Activated naive CD4-positive, alpha-beta T cell treated with anti-CD3 and anti-CD28 coated beads, Interleukin-2, amount 50 U/mL, for 16 hours (primary cell): Measurements from ENCODE around the gene FAM98A.

Source experiments
- DNase-seq: peaks from one replicate; pipeline ENCODE4 v3.0.0-alpha.2; 2020

FAM98A gene

GRCh38 chr2:33595385-33595784, 3.7 kb downstream of the FAM98A start:
- DNase-seq = no peak

- DNase-seq = no peak
Observed at GRCh38 chr2:33589444-33589843, 9.7 kb downstream of the FAM98A start.

GRCh38 chr2:33588232-33588631, 10.9 kb downstream of the FAM98A start:
- no peak for DNase-seq

GRCh38 chr2:33586766-33587165, 12.3 kb downstream of the FAM98A start:
- DNase-seq = no peak

GRCh38 chr2:33583194-33583938, 15.7 kb downstream of the FAM98A start:
- DNase-seq = no peak

GRCh38 chr2:33581872-33582271, 17.2 kb downstream of the FAM98A start:
- no peak for DNase-seq

- no peak for DNase-seq
Observed at GRCh38 chr2:33579227-33579626, 19.9 kb downstream of the FAM98A start.

GRCh38 chr2:33577668-33578067, 21.4 kb downstream of the FAM98A start:
- no peak for DNase-seq

- no peak for DNase-seq
Observed at GRCh38 chr2:33577084-33577483, 22.0 kb downstream of the FAM98A start.

- DNase-seq = no peak
Observed at GRCh38 chr2:33573657-33574056, 25.4 kb downstream of the FAM98A start.

- DNase-seq = no peak
Observed at GRCh38 chr2:33570681-33571080, 28.4 kb downstream of the FAM98A start.

GRCh38 chr2:33561872-33562271, 37.2 kb downstream of the FAM98A start:
- DNase-seq = no peak

- no peak for DNase-seq
Observed at GRCh38 chr2:33560017-33560416, 39.1 kb downstream of the FAM98A start.

- no peak for DNase-seq
Observed at GRCh38 chr2:33559328-33559727, 39.8 kb downstream of the FAM98A start.

- DNase-seq = no peak
Observed at GRCh38 chr2:33555681-33556080, 43.4 kb downstream of the FAM98A start.

GRCh38 chr2:33552758-33553461, 46.2 kb downstream of the FAM98A start:
- DNase-seq = no peak

- no peak for DNase-seq
Observed at GRCh38 chr2:33550206-33550605, 48.9 kb downstream of the FAM98A start.

- DNase-seq = no peak
Observed at GRCh38 chr2:33541243-33541642, 57.9 kb downstream of the FAM98A start.

GRCh38 chr2:33535421-33535820, 63.7 kb downstream of the FAM98A start:
- DNase-seq = no peak
